GM12864 (cell line): ENCODE measurements around the gene TESK2.

Experiments used
- DNase-seq: peaks from one replicate; pipeline ENCODE4 v3.0.0-alpha.2; 2011; ENCODE audit warnings: low read depth
- H3K4me3 ChIP-seq: 2 replicates; pipeline ENCODE4 v1.5.1; 2011; ENCODE audit warnings: mild to moderate bottlenecking, low read depth, low read length, control low read depth
- CTCF ChIP-seq: IDR thresholded peaks from 2 replicates; pipeline ENCODE4 v1.5.1; 2011; ENCODE audit warnings: low read depth, mild to moderate bottlenecking, moderate library complexity, low read length, control low read depth, inconsistent platforms; ENCODE audit errors: missing control alignments

The TESK2 gene

GRCh38 chr1:45444609-45445131, 46.3 kb downstream of the TESK2 start:
- DNase-seq: no peak
- no peak for TF ChIP-seq CTCF
- no peak overlapping the region for H3K4me3 ChIP-seq

GRCh38 chr1:45443580-45444446, 47.1 kb downstream of the TESK2 start:
- DNase-seq: no peak
- H3K4me3 ChIP-seq: no peak overlapping the region
- TF ChIP-seq CTCF: no peak

GRCh38 chr1:45442272-45442671, 48.7 kb downstream of the TESK2 start:
- no peak for TF ChIP-seq CTCF
- no peak for DNase-seq
- H3K4me3 ChIP-seq: no peak overlapping the region

GRCh38 chr1:45437323-45437722, 53.6 kb downstream of the TESK2 start:
- no peak for DNase-seq
- TF ChIP-seq CTCF: no peak
- no peak overlapping the region for H3K4me3 ChIP-seq

GRCh38 chr1:45430490-45430889, 60.5 kb downstream of the TESK2 start:
- DNase-seq: no peak
- no peak for TF ChIP-seq CTCF
- H3K4me3 ChIP-seq: no peak overlapping the region

- no peak for TF ChIP-seq CTCF
- H3K4me3 ChIP-seq: no peak overlapping the region
- no peak for DNase-seq
Measured at GRCh38 chr1:45429561-45430159, 61.3 kb downstream of the TESK2 start.
